H1 (cell line): ENCODE results near the gene TRAPPC12. TPM values are rescaled to one million over a fixed set of nuclear protein-coding genes. Genes with fewer than 3 reads are reported as not detected.

ENCODE experiments used
- CTCF ChIA-PET: fragments of 300-600 bp; sonication (Branson Sonifier 250); formaldehyde crosslinking; loops from one replicate; lab custom pipeline; 2021; ENCODE audit not compliant: partially characterized antibody; lab: Charles Lee
- POLR2A ChIA-PET: fragments of 300-600 bp; sonication (Branson Sonifier 250); formaldehyde crosslinking; loops from one replicate; lab custom pipeline; 2021; ENCODE audit warnings: inconsistent platforms; ENCODE audit not compliant: partially characterized antibody; lab: Charles Lee
- DNase-seq, 2 experiments: peaks; one replicate each; pipeline versions ENCODE4 v3.0.0 to v3.0.0-alpha.2; 2010 to 2022; ENCODE audit warnings: low spot score in 2 of 2, low read depth in 1 of 2, mixed read lengths in 1 of 2
- FAIRE-seq: peaks from 2 replicates; lab custom pipeline; 2011; peaks lifted over from hg19 to GRCh38; lab: Jason Lieb, UNC
- H2AFZ ChIP-seq: 2 replicates; pipeline ENCODE4 v1.8.1; 2012; ENCODE audit warnings: low read length, inconsistent platforms
- H2AK5ac ChIP-seq: 2 replicates; pipeline ENCODE4 v1.6.1; 2013; ENCODE audit warnings: low read depth, low read length
- H2BK120ac ChIP-seq: replicated peaks from 2 replicates; pipeline ENCODE3; 2013; ENCODE audit warnings: low read depth, low read length, inconsistent platforms
- H2BK12ac ChIP-seq: 2 replicates; pipeline ENCODE4 v1.6.1; 2013; ENCODE audit warnings: low read depth, low read length
- H2BK15ac ChIP-seq: 2 replicates; pipeline ENCODE4 v1.6.1; 2013; ENCODE audit warnings: low read length
- H2BK20ac ChIP-seq: 2 replicates; pipeline ENCODE4 v1.6.1; 2013; ENCODE audit warnings: low read length
- H2BK5ac ChIP-seq: 2 replicates; pipeline ENCODE4 v1.6.1; 2013; ENCODE audit warnings: low read depth, low read length
- H3K14ac ChIP-seq: 2 replicates; pipeline ENCODE4 v1.6.1; 2013; ENCODE audit warnings: inconsistent platforms; ENCODE audit not compliant: insufficient read length
- H3K18ac ChIP-seq: 2 replicates; pipeline ENCODE4 v1.6.1; 2013; ENCODE audit warnings: low read length; ENCODE audit errors: extremely low read depth
- H3K23ac ChIP-seq: 2 replicates; pipeline ENCODE4 v1.6.1; 2013; ENCODE audit warnings: inconsistent platforms; ENCODE audit not compliant: insufficient read length
- H3K23me2 ChIP-seq: 2 replicates; pipeline ENCODE4 v1.6.1; 2013; ENCODE audit warnings: low read depth, low read length
- H3K27ac ChIP-seq: 2 replicates; pipeline ENCODE4 v1.6.1; 2011; ENCODE audit warnings: low read depth, low read length, inconsistent platforms
- H3K27me3 ChIP-seq, 4 experiments: replicated peaks in 1 of 4; 1 replicate in 1 of 4; 2 replicates in 3 of 4; pipeline versions ENCODE4 v1.6.1 to v1.8.1; 2011 to 2013; ENCODE audit warnings: low read length in 3 of 4, mild to moderate bottlenecking in 3 of 4, inconsistent platforms in 2 of 4, mixed read lengths in 2 of 4, moderate library complexity in 1 of 4; ENCODE audit not compliant: control insufficient read depth in 3 of 4, insufficient read depth in 3 of 4; ENCODE audit errors: extremely low read depth in 1 of 4
- H3K36me3 ChIP-seq, 4 experiments: 2 replicates each; pipeline versions ENCODE4 v1.6.1 to v1.8.1; 2011 to 2013; ENCODE audit warnings: mild to moderate bottlenecking in 4 of 4, low read length in 3 of 4, moderate library complexity in 2 of 4, control low read depth in 1 of 4, inconsistent platforms in 1 of 4; ENCODE audit not compliant: insufficient read depth in 4 of 4, control insufficient read depth in 2 of 4
- H3K4ac ChIP-seq: replicated peaks from 2 replicates; pipeline ENCODE3; 2013; ENCODE audit warnings: low read length, low read depth, mixed read lengths, inconsistent platforms; ENCODE audit not compliant: insufficient read length
- H3K4me1 ChIP-seq, 4 experiments: replicated peaks in 1 of 4; 1 replicate in 1 of 4; 2 replicates in 3 of 4; pipeline versions ENCODE4 v1.6.1 to v1.8.1; 2011 to 2013; ENCODE audit warnings: low read length in 3 of 4, inconsistent platforms in 2 of 4, mixed read lengths in 1 of 4; ENCODE audit not compliant: insufficient read depth in 4 of 4, control insufficient read depth in 3 of 4
- H3K4me2 ChIP-seq, 2 experiments: 2 replicates each; pipeline versions ENCODE4 v1.6.1 to v1.8.1; 2011 to 2013; ENCODE audit warnings: low read depth in 2 of 2, low read length in 2 of 2, control low read depth in 1 of 2, inconsistent platforms in 1 of 2, mild to moderate bottlenecking in 1 of 2; ENCODE audit not compliant: insufficient read depth in 1 of 2
- H3K4me3 ChIP-seq, 4 experiments: fragments of 200-600, 300-600 bp in 1 of 4; sonication (generic), shearing (Covaris generic), sonication (Bioruptor Twin) in 1 of 4; 2 replicates each; pipeline versions ENCODE4 v1.5.1 to v1.8.1; 2011 to 2016; ENCODE audit warnings: low read length in 4 of 4, low read depth in 3 of 4, control low read depth in 2 of 4, inconsistent platforms in 2 of 4, mild to moderate bottlenecking in 2 of 4, mixed read lengths in 1 of 4, moderate library complexity in 1 of 4; ENCODE audit not compliant: insufficient read depth in 2 of 4; ENCODE audit errors: extremely low read depth in 1 of 4
- H3K56ac ChIP-seq: replicated peaks from 2 replicates; pipeline ENCODE3; 2013; ENCODE audit warnings: low read depth, mild to moderate bottlenecking, mixed read lengths, low read length, inconsistent platforms; ENCODE audit not compliant: insufficient read length
- H3K79me1 ChIP-seq: 2 replicates; pipeline ENCODE4 v1.6.1; 2013; ENCODE audit warnings: low read depth, low read length, control low read depth
- H3K79me2 ChIP-seq, 2 experiments: 2 replicates each; pipeline versions ENCODE4 v1.6.1 to v1.8.1; 2012 to 2013; ENCODE audit warnings: low read length in 2 of 2, mild to moderate bottlenecking in 2 of 2, inconsistent platforms in 1 of 2; ENCODE audit not compliant: insufficient read depth in 2 of 2, control insufficient read depth in 1 of 2
- H3K9ac ChIP-seq, 4 experiments: replicated peaks in 1 of 4; 1 replicate in 1 of 4; 2 replicates in 3 of 4; pipeline versions ENCODE4 v1.6.1 to v1.8.1; 2011 to 2013; ENCODE audit warnings: low read depth in 3 of 4, low read length in 3 of 4, control low read depth in 2 of 4, mild to moderate bottlenecking in 2 of 4, moderate library complexity in 2 of 4, inconsistent platforms in 1 of 4; ENCODE audit errors: extremely low read depth in 1 of 4
- H3K9me3 ChIP-seq, 2 experiments: 2 replicates each; pipeline versions ENCODE4 v1.6.1 to v1.8.1; 2012 to 2013; ENCODE audit warnings: mild to moderate bottlenecking in 2 of 2, moderate library complexity in 2 of 2, control low read depth in 1 of 2, inconsistent platforms in 1 of 2, low read depth in 1 of 2, low read length in 1 of 2, mixed read lengths in 1 of 2; ENCODE audit not compliant: insufficient read depth in 2 of 2
- H4K20me1 ChIP-seq, 2 experiments: replicated peaks in 1 of 2; 2 replicates each; pipeline versions ENCODE3 to v1.8.1; 2011 to 2013; ENCODE audit warnings: inconsistent platforms in 2 of 2, low read length in 2 of 2, mild to moderate bottlenecking in 1 of 2; ENCODE audit not compliant: insufficient read depth in 2 of 2, control insufficient read depth in 1 of 2
- H4K5ac ChIP-seq: 2 replicates; pipeline ENCODE4 v1.6.1; 2013; ENCODE audit warnings: low read length, low read depth, mixed read lengths, inconsistent platforms; ENCODE audit not compliant: insufficient read length
- H4K8ac ChIP-seq: 2 replicates; pipeline ENCODE4 v1.8.0; 2013; ENCODE audit warnings: mild to moderate bottlenecking, moderate library complexity, low read length, inconsistent platforms; ENCODE audit not compliant: insufficient read depth; ENCODE audit errors: extremely low read depth
- H4K91ac ChIP-seq: replicated peaks from 2 replicates; pipeline ENCODE3; 2013; ENCODE audit warnings: low read length, mixed read lengths, inconsistent platforms; ENCODE audit not compliant: insufficient read length
- CBX5 ChIP-seq: fragments of 300-800, 300-1000 bp; sonication (generic); IDR thresholded peaks from 2 replicates; pipeline ENCODE4 v1.7.1; 2016; ENCODE audit warnings: antibody characterized with exemption, low read length, low read depth
- CHD1 ChIP-seq: IDR thresholded peaks from 2 replicates; pipeline ENCODE4 v1.6.1; 2012; ENCODE audit warnings: low read depth, low read length, improper control_type of control experiment
- HDAC2 ChIP-seq, 2 experiments: fragments of 300-600 bp in 1 of 2; sonication (generic) in 1 of 2; IDR thresholded peaks; 2 replicates each; pipeline ENCODE4 v1.6.1; 2011 to 2012; ENCODE audit warnings: low read depth in 2 of 2, low read length in 2 of 2, mild to moderate bottlenecking in 2 of 2, moderate library complexity in 2 of 2, borderline replicate concordance in 1 of 2, inconsistent platforms in 1 of 2
- HDAC6 ChIP-seq: IDR thresholded peaks from one replicate; pipeline ENCODE4 v1.7.1; 2012; ENCODE audit warnings: low read depth, mild to moderate bottlenecking, inconsistent platforms, low read length, moderate library complexity
- JUN ChIP-seq: IDR thresholded peaks from 2 replicates; pipeline ENCODE4 v1.6.1; 2011; ENCODE audit warnings: low read depth, mild to moderate bottlenecking, improper control_type of control experiment, low read length
- KDM5A ChIP-seq: fragments of 200-600 bp; IDR thresholded peaks from 2 replicates; pipeline ENCODE4 v1.7.1; 2012; ENCODE audit warnings: mild to moderate bottlenecking, low read length, inconsistent platforms, mixed read lengths
- POLR2A ChIP-seq, 2 experiments: IDR thresholded peaks; 1 replicate in 1 of 2; 2 replicates in 1 of 2; pipeline ENCODE4 v1.6.1; 2011; ENCODE audit warnings: low read depth in 2 of 2, low read length in 2 of 2, mild to moderate bottlenecking in 2 of 2; ENCODE audit errors: control extremely low read depth in 1 of 2
- SAP30 ChIP-seq: fragments of 300-600 bp; sonication (generic); IDR thresholded peaks from 2 replicates; pipeline ENCODE4 v1.7.1; 2012; ENCODE audit warnings: low read length, moderate library complexity, mild to moderate bottlenecking, inconsistent platforms; ENCODE audit not compliant: insufficient read depth, insufficient replicate concordance
- SIRT6 ChIP-seq: IDR thresholded peaks from one replicate; pipeline ENCODE4 v1.7.1; 2012; ENCODE audit warnings: low read length, inconsistent platforms
- WGBS, 2 experiments: shearing (Covaris generic) in 1 of 2; methylation state at CpG; one replicate each; pipeline versions ENCODE4 v1.1.6 to v1.1.7; 2013 to 2015; ENCODE audit warnings: low lambda C conversion rate in 2 of 2, mixed read lengths in 2 of 2, inconsistent platforms in 1 of 2, low coverage in 1 of 2, missing lambda C conversion rate in 1 of 2; ENCODE audit not compliant: insufficient replicate concordance in 2 of 2, insufficient coverage in 1 of 2, insufficient read length in 1 of 2; ENCODE audit errors: extremely low coverage in 1 of 2, missing lambda C conversion rate in 1 of 2; 5-methylcytosine and 5-hydroxymethylcytosine counted together
- polyA plus RNA-seq, 7 experiments: library from polyadenylated mRNA; depleted of rRNA in 3 of 7; stranded (reverse) in 5 of 7; unstranded in 2 of 7; fragments of >200 nt in 5 of 7; fragments of 200-250 nt in 2 of 7; gene quantifications; 1 replicate in 5 of 7; 2 replicates in 1 of 7; 4 replicates in 1 of 7; pipeline versions ENCODE4 v1.2.1 to v1.2.3, GENCODE V29; 2011 to 2013; ENCODE audit warnings: missing spikeins in 2 of 7, mixed read lengths in 2 of 7
- total RNA-seq: library from RNA; stranded (reverse); fragmentation: NEBNext Ultra II Directional; extraction: Animal tissue kit (Norgen Biotek cat#: 25700); gene quantifications from 2 replicates; pipeline ENCODE4 v1.2.1, GENCODE V29; 2021

TRAPPC12 gene
- total and polyA plus RNA-seq, 2 of the 8 experiments (the other 6 are each of a cell fraction or from before 2014, with no cell fraction given): 35.0 to 67.3 TPM

GRCh38 chr2:3470856-3471737 lies 91.6 kb downstream of the TRAPPC12 start:
- Histone ChIP-seq H3K79me2 (no peaks in the 10 kb centered on the region), H2BK15ac (no peak overlapping the region), H3K23ac (no peak overlapping the region), H3K4me3 (no peak overlapping the region), H2BK12ac (no peak overlapping the region), H3K23me2 (no peaks in the 10 kb centered on the region), H2BK120ac (no peak overlapping the region), H2AK5ac (no peak overlapping the region), H3K14ac (no peak overlapping the region), H4K91ac (no peak overlapping the region), H4K20me1 (peaks cover 0 to 2% of the 10 kb centered on the region in 2 experiments), H3K4me2 (no peak overlapping the region), H2BK20ac (no peak overlapping the region), H3K27me3 (no peaks in the 10 kb centered on the region), H4K5ac (no peak overlapping the region), H3K4me1 (peaks cover 0 to 2% (median 0%) of the 10 kb centered on the region in 4 experiments; a peak in 1 of 7 replicates), H3K27ac (no peak overlapping the region), H2BK5ac (no peak overlapping the region), H3K9ac (no peak overlapping the region), H3K56ac (no peak overlapping the region), H3K79me1 (no peaks in the 10 kb centered on the region), H3K36me3 (peaks cover 0 to 16% (median 1%) of the 10 kb centered on the region in 4 experiments; a peak in 5 of 8 replicates), H3K4ac (no peak overlapping the region), H3K18ac (no peak overlapping the region), H3K9me3 (no peaks in the 10 kb centered on the region), H4K8ac (no peak overlapping the region), H2AFZ (no peak overlapping the region)
- DNase-seq (no peak), FAIRE-seq (no peak)
- POLR2A ChIA-PET: interaction anchor here (1.9 kb wide), 1 partner anchor 12 kb away, joined by 5 read pairs; no protein-coding TSS in a partner anchor
- CTCF ChIA-PET: interaction anchor here (1.0 to 15.8 kb wide), 3 partner anchors 9 to 65 kb away, joined by 3 to 152 read pairs (median 5); no protein-coding TSS in a partner anchor
- WGBS, 2 experiments: 91% methylated on average over 17 of the region's 17 CpGs; no CpG with 5 or more reads in 1 of the 2 experiments
- TF ChIP-seq KDM5A: no peak
- no peak for TF ChIP-seq SAP30
- TF ChIP-seq HDAC6: no peak
- no peak for TF ChIP-seq JUN
- no peak for TF ChIP-seq POLR2A (IDR thresholded peaks at IDR 0.05; ENCODE audit: control extremely low read depth in 1 of 2, low read depth in 2 of 2, low read length in 2 of 2)
- TF ChIP-seq CHD1: no peak
- no peak for TF ChIP-seq CBX5
- TF ChIP-seq SIRT6: no peak
- no peak for TF ChIP-seq HDAC2 (IDR thresholded peaks at IDR 0.05; ENCODE audit: borderline replicate concordance in 1 of 2, low read depth in 2 of 2, low read length in 2 of 2)
